ENCODE measurements around the gene MLLT10.
"Not testable (repeated sequence)": the region's sequence is repeated elsewhere in the genome, so short reads cannot be mapped to it uniquely, and the experiment has no call there.

MLLT10 gene

DNA sequence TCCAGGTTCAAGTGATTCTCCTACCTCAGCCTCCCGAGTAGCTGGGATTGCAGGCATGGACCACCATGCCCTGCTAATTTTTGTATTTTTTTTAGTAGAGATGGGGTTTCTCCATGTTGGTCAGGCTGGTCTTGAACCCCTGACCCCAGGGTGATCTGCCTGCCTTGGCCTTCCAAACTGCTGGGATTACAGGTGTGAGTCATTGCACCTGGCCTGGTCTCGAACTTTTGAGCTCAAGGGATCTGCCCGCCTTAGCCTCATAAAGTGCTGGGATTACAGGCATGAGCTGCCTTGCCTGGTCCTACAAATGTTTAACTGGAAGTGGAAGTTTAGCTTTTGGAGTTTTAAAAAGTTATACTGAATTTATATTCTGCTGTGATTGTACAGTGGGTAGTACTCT, 2.8 kb downstream of the MLLT10 start:
- H3K9ac ChIP-seq (ENCODE audit: low read length): no peak overlapping the region
- H2AFZ ChIP-seq (ENCODE audit: low read length): no peak overlapping the region
- no peak overlapping the region for H3K4me2 ChIP-seq (ENCODE audit: low read length)
- H3K4me3 ChIP-seq (ENCODE audit: low read depth, low read length, poor library complexity, severe bottlenecking): no peak overlapping the region
- H3K9me2 ChIP-seq (ENCODE audit: low read depth, low read length): no peaks in the 10 kb centered on the region
- no peaks in the 10 kb centered on the region for H3F3A ChIP-seq (ENCODE audit: insufficient read depth, low read length)
- H3K27me3 ChIP-seq (ENCODE audit: insufficient read depth, low read length): no peaks in the 10 kb centered on the region
- peaks cover 20% of the 10 kb centered on the region for H3K4me1 ChIP-seq (ENCODE audit: insufficient read depth, low read length, severe bottlenecking)
- H3K9me3 ChIP-seq (ENCODE audit: low read length): no peaks in the 10 kb centered on the region
- H4K20me1 ChIP-seq (ENCODE audit: insufficient read depth, low read length): no peaks in the 10 kb centered on the region
- TF ChIP-seq, protein P1, sequence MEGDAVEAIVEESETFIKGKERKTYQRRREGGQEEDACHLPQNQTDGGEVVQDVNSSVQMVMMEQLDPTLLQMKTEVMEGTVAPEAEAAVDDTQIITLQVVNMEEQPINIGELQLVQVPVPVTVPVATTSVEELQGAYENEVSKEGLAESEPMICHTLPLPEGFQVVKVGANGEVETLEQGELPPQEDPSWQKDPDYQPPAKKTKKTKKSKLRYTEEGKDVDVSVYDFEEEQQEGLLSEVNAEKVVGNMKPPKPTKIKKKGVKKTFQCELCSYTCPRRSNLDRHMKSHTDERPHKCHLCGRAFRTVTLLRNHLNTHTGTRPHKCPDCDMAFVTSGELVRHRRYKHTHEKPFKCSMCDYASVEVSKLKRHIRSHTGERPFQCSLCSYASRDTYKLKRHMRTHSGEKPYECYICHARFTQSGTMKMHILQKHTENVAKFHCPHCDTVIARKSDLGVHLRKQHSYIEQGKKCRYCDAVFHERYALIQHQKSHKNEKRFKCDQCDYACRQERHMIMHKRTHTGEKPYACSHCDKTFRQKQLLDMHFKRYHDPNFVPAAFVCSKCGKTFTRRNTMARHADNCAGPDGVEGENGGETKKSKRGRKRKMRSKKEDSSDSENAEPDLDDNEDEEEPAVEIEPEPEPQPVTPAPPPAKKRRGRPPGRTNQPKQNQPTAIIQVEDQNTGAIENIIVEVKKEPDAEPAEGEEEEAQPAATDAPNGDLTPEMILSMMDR (IDR thresholded peaks at IDR 0.05; ENCODE audit: low read length): no peak
- no peak for TF ChIP-seq EZH2 (IDR thresholded peaks at IDR 0.05; ENCODE audit: borderline replicate concordance, low read length)
- H3K36me3 ChIP-seq (ENCODE audit: insufficient read depth, low read length): peaks cover 53% of the 10 kb centered on the region
- H3K27ac ChIP-seq (ENCODE audit: low read depth, low read length, poor library complexity, severe bottlenecking): no peak overlapping the region
- H3K79me2 ChIP-seq (ENCODE audit: insufficient read depth, low read length): peaks cover 11% of the 10 kb centered on the region

DNA sequence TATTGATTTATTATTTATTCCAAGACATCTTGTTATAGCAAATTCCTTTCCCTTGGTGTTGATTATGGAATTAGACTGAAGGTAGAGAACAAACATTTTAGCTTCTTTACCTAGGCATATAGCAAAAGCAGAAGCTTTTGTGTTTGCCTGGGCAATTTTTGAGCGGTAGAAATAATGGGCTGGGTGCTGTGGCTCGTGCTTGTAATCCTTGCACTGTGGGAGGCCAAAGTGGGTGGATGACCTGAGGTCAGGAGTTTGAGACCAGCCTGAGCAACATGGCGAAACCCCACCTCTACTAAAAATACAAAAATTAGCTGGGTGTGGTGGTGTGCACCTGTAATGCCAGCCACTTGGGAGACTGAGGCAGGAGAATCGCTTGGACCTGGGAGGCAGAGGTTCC, 6.7 kb downstream of the MLLT10 start:
- H3K36me3 ChIP-seq (ENCODE audit: insufficient read depth, low read length): peaks cover 89% of the 10 kb centered on the region

DNA sequence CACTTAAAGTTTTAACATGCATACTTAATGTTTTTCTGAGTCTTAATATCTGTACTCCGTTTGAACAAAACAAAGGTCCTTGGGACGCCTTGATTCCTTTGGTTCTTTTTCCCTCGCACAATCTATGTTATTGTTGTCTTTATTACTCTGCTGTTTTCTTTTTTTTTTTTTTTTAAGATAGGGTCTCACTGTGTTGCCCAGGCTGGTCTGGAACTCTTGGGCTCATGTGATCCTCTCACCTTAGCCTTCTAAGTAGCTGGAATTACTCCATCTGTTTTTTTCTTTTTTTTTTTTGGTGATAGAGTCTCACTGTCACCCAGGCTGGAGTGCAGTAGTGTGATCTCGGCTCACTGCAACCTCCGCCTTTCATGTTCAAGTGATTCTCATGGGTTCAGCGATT, 13.2 kb downstream of the MLLT10 start:
- H3F3A ChIP-seq (ENCODE audit: insufficient read depth, low read length): no peaks in the 10 kb centered on the region
- H3K4me1 ChIP-seq (ENCODE audit: insufficient read depth, low read length, severe bottlenecking): no peaks in the 10 kb centered on the region
- H3K4me2 ChIP-seq (ENCODE audit: low read length): no peak overlapping the region
- H3K27me3 ChIP-seq (ENCODE audit: insufficient read depth, low read length): no peaks in the 10 kb centered on the region
- H3K9ac ChIP-seq (ENCODE audit: low read length): no peak overlapping the region
- no peak overlapping the region for H3K4me3 ChIP-seq (ENCODE audit: low read depth, low read length, poor library complexity, severe bottlenecking)
- no peaks in the 10 kb centered on the region for H4K20me1 ChIP-seq (ENCODE audit: insufficient read depth, low read length)
- H2AFZ ChIP-seq (ENCODE audit: low read length): no peak overlapping the region
- H3K79me2 ChIP-seq (ENCODE audit: insufficient read depth, low read length): 0 out of 2 replicates have a peak, but pooled peaks cover 9% of the 10 kb centered on the region
- no peaks in the 10 kb centered on the region for H3K9me2 ChIP-seq (ENCODE audit: low read depth, low read length)
- no peak for TF ChIP-seq EZH2 (IDR thresholded peaks at IDR 0.05; ENCODE audit: borderline replicate concordance, low read length)
- TF ChIP-seq, protein P1 (IDR thresholded peaks at IDR 0.05; ENCODE audit: low read length): no peak
- peaks cover 79% of the 10 kb centered on the region for H3K36me3 ChIP-seq (ENCODE audit: insufficient read depth, low read length)
- no peak overlapping the region for H3K27ac ChIP-seq (ENCODE audit: low read depth, low read length, poor library complexity, severe bottlenecking)
- no peaks in the 10 kb centered on the region for H3K9me3 ChIP-seq (ENCODE audit: low read length)

More for the DNA sequence above, 6.7 kb downstream of the MLLT10 start:
- H3K4me2 ChIP-seq (ENCODE audit: low read length); H3F3A ChIP-seq (ENCODE audit: insufficient read depth, low read length); H3K27ac ChIP-seq (ENCODE audit: low read depth, low read length, poor library complexity, severe bottlenecking); H3K27me3 ChIP-seq (ENCODE audit: insufficient read depth, low read length); H3K4me3 ChIP-seq (ENCODE audit: low read depth, low read length, poor library complexity, severe bottlenecking); H3K9ac ChIP-seq (ENCODE audit: low read length); H3K9me3 ChIP-seq (ENCODE audit: low read length); H4K20me1 ChIP-seq (ENCODE audit: insufficient read depth, low read length); H2AFZ ChIP-seq (ENCODE audit: low read length); H3K79me2 ChIP-seq (ENCODE audit: insufficient read depth, low read length); H3K4me1 ChIP-seq (ENCODE audit: insufficient read depth, low read length, severe bottlenecking); H3K9me2 ChIP-seq (ENCODE audit: low read depth, low read length): not testable (repeated sequence)

DNA sequence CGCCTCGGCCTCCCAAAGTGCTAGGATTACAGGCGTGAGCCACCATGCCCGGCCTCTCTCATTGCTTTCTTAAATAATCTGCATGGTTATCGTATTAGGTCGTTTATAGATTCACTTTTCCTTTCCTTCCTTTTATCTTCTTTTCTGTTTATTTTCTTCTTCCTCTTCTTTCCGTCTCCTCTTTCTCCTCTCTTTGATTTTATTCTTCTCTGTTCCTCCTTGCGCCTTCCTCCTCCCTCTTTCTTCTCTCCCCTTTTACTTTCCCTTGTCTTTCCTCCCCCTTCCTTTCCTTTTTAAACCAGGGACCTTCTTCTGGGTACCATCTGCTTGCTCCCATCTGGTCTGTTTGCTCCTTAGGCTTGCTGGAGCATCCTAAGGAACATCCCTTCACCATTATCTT, 18.6 kb downstream of the MLLT10 start:
- Histone ChIP-seq H3K27ac (ENCODE audit: low read depth, low read length, poor library complexity, severe bottlenecking) (no peak overlapping the region), H3K9me2 (ENCODE audit: low read depth, low read length) (no peaks in the 10 kb centered on the region), H2AFZ (ENCODE audit: low read length) (no peak overlapping the region), H3K79me2 (ENCODE audit: insufficient read depth, low read length) (0 out of 2 replicates have a peak, but pooled peaks cover 9% of the 10 kb centered on the region), H3K4me2 (ENCODE audit: low read length) (no peak overlapping the region), H3K36me3 (ENCODE audit: insufficient read depth, low read length) (peaks cover 91% of the 10 kb centered on the region), H4K20me1 (ENCODE audit: insufficient read depth, low read length) (no peaks in the 10 kb centered on the region), H3K4me1 (ENCODE audit: insufficient read depth, low read length, severe bottlenecking) (no peaks in the 10 kb centered on the region), H3K9me3 (ENCODE audit: low read length) (no peaks in the 10 kb centered on the region), H3F3A (ENCODE audit: insufficient read depth, low read length) (no peaks in the 10 kb centered on the region), H3K4me3 (ENCODE audit: low read depth, low read length, poor library complexity, severe bottlenecking) (no peak overlapping the region), H3K27me3 (ENCODE audit: insufficient read depth, low read length) (no peaks in the 10 kb centered on the region), H3K9ac (ENCODE audit: low read length) (no peak overlapping the region)
- TF ChIP-seq, protein P1 (IDR thresholded peaks at IDR 0.05; ENCODE audit: low read length): no peak
- no peak for TF ChIP-seq EZH2 (IDR thresholded peaks at IDR 0.05; ENCODE audit: borderline replicate concordance, low read length)
